HG03520 (cell line): ENCODE measurements around the gene KRT80.

Experiments
- ATAC-seq: cut with Tn5 transposase; IDR thresholded peaks from one replicate; pipeline ENCODE4 v1.9.1; 2021; ENCODE audit warnings: mild to moderate bottlenecking, moderate library complexity; ENCODE audit not compliant: unreplicated experiment

KRT80 gene

GRCh38 chr12:52156757-52157565, 34.9 kb downstream of the KRT80 start:
- no peak for ATAC-seq

GRCh38 chr12:52156311-52156710, 35.5 kb downstream of the KRT80 start:
- no peak for ATAC-seq

GRCh38 chr12:52155048-52155868, 36.6 kb downstream of the KRT80 start:
- no peak for ATAC-seq

- no peak for ATAC-seq
These were observed 38.9 kb downstream of the KRT80 start for GRCh38 chr12:52152905-52153317.

GRCh38 chr12:52151837-52152783, 39.7 kb downstream of the KRT80 start:
- no peak for ATAC-seq

- ATAC-seq = no peak
These were observed 40.5 kb downstream of the KRT80 start for GRCh38 chr12:52151153-52151836.

- no peak for ATAC-seq
These were observed 42.1 kb downstream of the KRT80 start for GRCh38 chr12:52149651-52150241.

DNA sequence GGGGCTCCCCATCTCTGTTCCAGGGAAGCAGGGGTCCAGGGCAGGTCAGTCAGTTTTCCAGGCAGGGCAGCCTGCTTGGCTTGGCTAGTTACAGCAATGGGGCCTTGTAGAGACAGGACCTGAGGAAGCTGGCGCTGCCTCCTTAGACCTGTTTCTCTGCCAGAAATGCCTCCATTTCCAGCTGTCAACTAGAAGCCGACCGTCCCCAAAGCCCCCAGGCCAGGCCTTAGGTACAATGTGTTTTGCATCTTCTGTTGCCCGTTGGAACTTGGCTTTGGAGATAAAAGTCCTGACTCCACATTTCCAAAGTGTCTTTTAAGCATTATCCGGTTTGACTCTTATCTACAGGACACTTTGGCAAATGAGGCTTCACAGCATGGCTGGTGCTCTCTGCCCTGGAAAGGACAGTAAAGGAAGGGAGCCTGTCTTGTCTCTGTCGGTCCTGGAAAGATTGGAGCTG, 42.6 kb downstream of the KRT80 start:
- no peak for ATAC-seq

DNA sequence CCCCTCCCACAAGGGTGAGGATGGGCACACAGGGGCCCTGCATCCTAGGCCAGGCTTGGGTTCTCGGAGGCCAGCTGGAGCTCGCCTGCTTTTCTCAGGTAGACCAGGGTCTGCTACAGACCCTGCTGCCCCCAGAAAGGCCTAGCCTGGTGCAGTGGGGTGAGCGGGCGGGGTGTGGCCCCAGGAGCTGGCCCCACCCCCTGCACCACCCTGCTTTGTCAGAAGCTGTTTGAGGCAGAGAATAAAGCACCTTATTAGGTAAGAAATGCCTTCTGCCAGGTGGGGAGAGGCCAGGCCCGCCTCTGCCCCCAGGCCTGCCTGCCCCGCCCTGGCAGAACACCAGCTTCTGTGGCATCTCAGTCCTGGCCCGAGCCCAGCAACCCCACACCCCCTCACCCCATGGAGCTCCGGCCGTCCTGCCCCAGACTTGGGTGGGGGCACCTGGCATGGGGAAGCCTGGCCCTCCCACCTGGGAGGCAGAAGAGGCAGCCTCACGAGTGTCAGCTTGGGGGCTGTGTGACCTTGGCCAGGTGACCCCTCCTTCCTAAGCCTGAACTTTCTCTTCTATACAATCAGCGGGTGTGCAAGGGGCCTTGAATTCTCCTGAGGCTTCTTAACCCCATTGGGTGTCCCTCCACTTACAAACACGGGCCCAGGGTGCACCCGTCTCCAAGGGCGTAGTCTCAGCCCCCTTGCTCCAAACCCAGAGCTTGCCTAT, 43.2 kb downstream of the KRT80 start:
- ATAC-seq = no peak

GRCh38 chr12:52147964-52148463, 43.8 kb downstream of the KRT80 start:
- no peak for ATAC-seq

- no peak for ATAC-seq
These were observed 44.3 kb downstream of the KRT80 start for GRCh38 chr12:52147367-52147963.

GRCh38 chr12:52146822-52147366, 44.9 kb downstream of the KRT80 start:
- no peak for ATAC-seq

GRCh38 chr12:52146089-52146821, 45.6 kb downstream of the KRT80 start:
- ATAC-seq = no peak

DNA sequence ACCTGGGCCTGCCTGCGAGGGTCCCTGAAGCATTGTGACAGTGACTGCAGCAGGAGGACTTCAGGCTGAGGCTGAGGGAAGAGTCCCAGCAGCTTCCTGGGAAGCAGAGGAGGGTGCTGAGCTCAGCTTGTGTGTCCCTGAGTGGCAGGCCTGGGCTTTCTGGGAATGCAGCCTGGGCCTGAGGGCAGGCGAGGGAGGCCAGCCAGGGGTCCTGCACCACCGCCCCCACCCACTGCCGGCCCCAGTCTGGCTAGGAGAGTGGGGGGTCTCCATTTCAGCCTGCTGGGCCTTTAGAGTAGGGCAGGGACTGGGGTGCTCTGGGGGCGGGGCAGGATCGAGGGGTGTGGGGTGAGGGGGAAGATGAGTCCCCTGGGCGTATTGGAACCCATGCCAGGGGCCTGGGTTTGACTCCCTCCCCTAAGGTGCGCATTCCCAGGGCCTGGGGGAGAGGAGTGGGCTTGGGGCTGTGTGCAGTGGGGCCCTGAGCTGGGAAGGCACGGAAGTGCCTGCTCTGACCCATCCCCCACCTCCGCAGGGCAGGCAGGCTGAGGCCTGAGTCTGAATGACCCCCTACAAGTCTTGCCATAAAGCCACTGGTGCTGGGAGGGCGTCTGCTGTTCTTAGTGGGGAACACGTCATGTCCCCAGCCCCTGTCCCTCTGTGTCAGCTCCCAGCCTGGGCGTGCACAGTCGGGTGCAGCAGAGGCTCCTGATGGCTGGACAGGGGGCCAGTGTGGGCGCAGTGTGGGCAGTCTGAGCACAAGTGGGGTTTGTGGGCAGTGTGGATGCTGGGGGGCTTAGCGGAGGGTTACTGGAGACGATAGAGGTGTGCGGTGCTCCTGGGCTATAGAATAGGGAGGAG, 46.4 kb downstream of the KRT80 start:
- no peak for ATAC-seq

GRCh38 chr12:52144512-52145227, 47.1 kb downstream of the KRT80 start:
- no peak for ATAC-seq

GRCh38 chr12:52142431-52142830, 49.4 kb downstream of the KRT80 start:
- no peak for ATAC-seq
